GM19328 (cell line): ENCODE data around the gene LIPJ.

Experiments
- ATAC-seq: cut with Tn5 transposase; IDR thresholded peaks from one replicate; pipeline ENCODE4 v1.9.1; 2021; ENCODE audit warnings: mild to moderate bottlenecking, moderate library complexity; ENCODE audit not compliant: unreplicated experiment

The LIPJ gene

GRCh38 chr10:88586462-88586861 is at the start of gene LIPJ:
LIPJ (plus strand) TSS chr10:88586762; CDS start chr10:88590688, 3,926 bp downstream.
- ATAC-seq: no peak

GRCh38 chr10:88537322-88537721 is 49.2 kb upstream of the LIPJ start:
- no peak for ATAC-seq

GRCh38 chr10:88538048-88538447 is 48.5 kb upstream of the LIPJ start:
- ATAC-seq: no peak

GRCh38 chr10:88540351-88540750 is 46.2 kb upstream of the LIPJ start:
- ATAC-seq: no peak

- ATAC-seq: no peak
These were observed 45.4 kb upstream of the LIPJ start for GRCh38 chr10:88541116-88541626.

- ATAC-seq: no peak
These were observed 44.0 kb upstream of the LIPJ start for GRCh38 chr10:88542522-88542921.

GRCh38 chr10:88544140-88544870 is 42.3 kb upstream of the LIPJ start:
- ATAC-seq: no peak

GRCh38 chr10:88545359-88545758 is 41.2 kb upstream of the LIPJ start:
- no peak for ATAC-seq

- ATAC-seq: no peak
These were observed 40.1 kb upstream of the LIPJ start for GRCh38 chr10:88546497-88546896.

GRCh38 chr10:88551246-88551645 is 35.3 kb upstream of the LIPJ start:
- no peak for ATAC-seq

GRCh38 chr10:88553116-88553752 is 33.3 kb upstream of the LIPJ start:
- ATAC-seq: peak; percentile 67

- no peak for ATAC-seq
These were observed 31.2 kb upstream of the LIPJ start for GRCh38 chr10:88555190-88555908.

GRCh38 chr10:88557256-88557655 is 29.3 kb upstream of the LIPJ start:
- ATAC-seq: no peak

GRCh38 chr10:88557658-88558057 is 28.9 kb upstream of the LIPJ start:
- ATAC-seq: no peak

- ATAC-seq: no peak
These were observed 24.4 kb upstream of the LIPJ start for GRCh38 chr10:88562152-88562551.

GRCh38 chr10:88565072-88565471 is 21.5 kb upstream of the LIPJ start:
- no peak for ATAC-seq

GRCh38 chr10:88582411-88582805 is 4.2 kb upstream of the LIPJ start:
- ATAC-seq: no peak

GRCh38 chr10:88582806-88583583 is 3.6 kb upstream of the LIPJ start, which contains the start of gene RNLS:
RNLS (minus strand) TSS chr10:88583318.
- ATAC-seq: peak; percentile 61

GRCh38 chr10:88583584-88583957 is 3.0 kb upstream of the LIPJ start:
- ATAC-seq: no peak

- ATAC-seq: no peak
These were observed 5.8 kb downstream of the LIPJ start for GRCh38 chr10:88592381-88592780.

- no peak for ATAC-seq
These were observed 6.3 kb downstream of the LIPJ start for GRCh38 chr10:88592906-88593305.
